B cell (primary cell): ENCODE data around the gene CUL5. TPM values are rescaled to one million over a fixed set of nuclear protein-coding genes. Genes with fewer than 3 reads are reported as not detected.

Experiments
- ATAC-seq: fragments of 200-7000 bp; cut with Tn5 transposase; one replicate; pipeline ENCODE4 v1.10.0; 2021; ENCODE audit warnings: low read depth, mild to moderate bottlenecking, moderate number of reproducible peaks, moderate library complexity
- CTCF ChIA-PET: fragments of 350-600 bp; sonication (Branson Sonifier 250); formaldehyde crosslinking; loops from one replicate; lab custom pipeline; 2021; ENCODE audit warnings: antibody characterized with exemption, inconsistent platforms; lab: Charles Lee
- POLR2A ChIA-PET: fragments of 350-600 bp; sonication (Branson Sonifier 250); formaldehyde crosslinking; loops from one replicate; lab custom pipeline; 2021; ENCODE audit warnings: antibody characterized with exemption; lab: Charles Lee
- DNase-seq: peaks from one replicate; pipeline ENCODE4 v3.0.0; 2013
- H2AFZ ChIP-seq: 2 replicates; pipeline ENCODE4 v1.6.1; 2012; ENCODE audit warnings: mild to moderate bottlenecking, low read depth, low read length; ENCODE audit not compliant: insufficient read depth, poor library complexity, severe bottlenecking
- H3K27ac ChIP-seq, 2 donors: 1 replicate in 1 of 2; 2 replicates in 1 of 2; pipeline ENCODE4 v1.5.1; 2012 to 2013; ENCODE audit warnings: low read length in 2 of 2, mild to moderate bottlenecking in 2 of 2, moderate library complexity in 1 of 2
- H3K27me3 ChIP-seq, 4 experiments: fragments of 200-600 bp in 1 of 4; sonication (generic) in 1 of 4; replicated peaks in 1 of 4; 1 replicate in 2 of 4; 2 replicates in 2 of 4; pipeline versions ENCODE4 v1.6.1 to v1.7.0; 2013 to 2016; ENCODE audit warnings: low read length in 3 of 4, mild to moderate bottlenecking in 2 of 4, mixed read lengths in 1 of 4, moderate library complexity in 1 of 4; ENCODE audit not compliant: insufficient read depth in 4 of 4, control insufficient read depth in 3 of 4; ENCODE audit errors: control extremely low read depth in 1 of 4
- H3K36me3 ChIP-seq, 2 experiments: replicated peaks in 1 of 2; 1 replicate in 1 of 2; 2 replicates in 1 of 2; pipeline versions ENCODE4 v1.6.1 to v1.7.1; 2013; ENCODE audit warnings: low read length in 1 of 2; ENCODE audit not compliant: insufficient read depth in 2 of 2, control insufficient read depth in 1 of 2; ENCODE audit errors: control extremely low read depth in 1 of 2, extremely low read depth in 1 of 2
- H3K4me1 ChIP-seq, 2 donors: fragments of 200-600 bp in 1 of 2; sonication (generic) in 1 of 2; 1 replicate in 1 of 2; 2 replicates in 1 of 2; pipeline versions ENCODE4 v1.5.1 to v1.6.1; 2013 to 2017; ENCODE audit warnings: low read length in 2 of 2; ENCODE audit not compliant: control insufficient read depth in 2 of 2, insufficient read depth in 2 of 2
- H3K4me2 ChIP-seq: replicated peaks from 2 replicates; pipeline ENCODE3; 2012; ENCODE audit warnings: mild to moderate bottlenecking, low read depth, low read length; ENCODE audit not compliant: poor library complexity, severe bottlenecking
- H3K4me3 ChIP-seq, 5 experiments: fragments of 200-600 bp in 1 of 5; sonication (generic) in 1 of 5; 1 replicate in 3 of 5; 2 replicates in 2 of 5; pipeline versions ENCODE4 v1.5.1 to v1.7.0; 2011 to 2016; ENCODE audit warnings: low read length in 4 of 5, mild to moderate bottlenecking in 4 of 5, low read depth in 2 of 5, control low read depth in 1 of 5, moderate library complexity in 1 of 5; ENCODE audit not compliant: insufficient read depth in 1 of 5; ENCODE audit errors: control extremely low read depth in 1 of 5, extremely low read depth in 1 of 5
- H3K79me2 ChIP-seq: fragments of 200-600 bp; sonication (generic); one replicate; pipeline ENCODE4 v1.6.0; 2016; ENCODE audit warnings: low read length; ENCODE audit not compliant: control insufficient read depth, insufficient read depth
- H3K9ac ChIP-seq: fragments of 200-600 bp; sonication (generic); 2 replicates; pipeline ENCODE4 v1.6.1; 2017; ENCODE audit warnings: mild to moderate bottlenecking, low read length, moderate library complexity
- H3K9me3 ChIP-seq, 3 donors: one replicate each; pipeline versions ENCODE4 v1.6.1 to v1.7.1; 2013; ENCODE audit warnings: low read length in 2 of 3; ENCODE audit not compliant: control insufficient read depth in 2 of 3, insufficient read depth in 1 of 3; ENCODE audit errors: control extremely low read depth in 1 of 3
- H4K20me1 ChIP-seq: 2 replicates; pipeline ENCODE4 v1.6.0; 2012; ENCODE audit warnings: mild to moderate bottlenecking, low read length; ENCODE audit not compliant: insufficient read depth, control insufficient read depth, poor library complexity, severe bottlenecking
- H3K27ac Mint-ChIP-seq: one replicate; pipeline ENCODE4 v1.8.0; 2021; ENCODE audit warnings: mixed read lengths
- H3K27me3 Mint-ChIP-seq: one replicate; pipeline ENCODE4 v1.8.0; 2021; ENCODE audit warnings: mixed read lengths
- H3K4me1 Mint-ChIP-seq: one replicate; pipeline ENCODE4 v1.8.0; 2021; ENCODE audit warnings: mixed read lengths
- H3K4me3 Mint-ChIP-seq: one replicate; pipeline ENCODE4 v1.8.0; 2021; ENCODE audit warnings: mixed read lengths
- H3K9me3 Mint-ChIP-seq: one replicate; pipeline ENCODE4 v1.8.0; 2022; ENCODE audit warnings: mixed read lengths; ENCODE audit not compliant: insufficient read depth
- CTCF ChIP-seq: fragments of 200-600 bp; IDR thresholded peaks from one replicate; pipeline ENCODE4 v1.8.0; 2022; ENCODE audit warnings: antibody characterized with exemption, mild to moderate bottlenecking
- EZH2 ChIP-seq: IDR thresholded peaks from 2 replicates; pipeline ENCODE4 v1.6.1; 2012; ENCODE audit warnings: borderline replicate concordance, low read depth, mild to moderate bottlenecking, moderate library complexity, low read length; ENCODE audit not compliant: insufficient read depth, poor library complexity, severe bottlenecking
- WGBS: methylation state at CpG from one replicate; pipeline ENCODE4 v1.1.5; 2013; ENCODE audit warnings: missing lambda C conversion rate; ENCODE audit not compliant: insufficient coverage; 5-methylcytosine and 5-hydroxymethylcytosine counted together
- intact Hi-C: fragments of 100-400 bp; cut with micrococcal nuclease; formaldehyde crosslinking; loops from one replicate; pipeline ENCODE4 v1.10.0; 2022
- polyA plus RNA-seq: library from polyadenylated mRNA; depleted of rRNA; stranded (reverse); fragments of >200 nt; gene quantifications from 2 replicates; pipeline ENCODE4 v1.2.3, GENCODE V29; 2012
- small RNA-seq: library from RNA; depleted of rRNA; stranded (forward); fragments of <200 nt; gene quantifications from one replicate; pipeline ENCODE3, GENCODE V24; 2012; ENCODE audit warnings: low replicate concordance, low read depth; ENCODE audit not compliant: insufficient read length
- total RNA-seq, 2 donors: library from RNA; stranded (reverse); fragments of 120-200 nt in 1 of 2; gene quantifications; 1 replicate in 1 of 2; 2 replicates in 1 of 2; pipeline versions ENCODE4 v1.2.3 to v1.2.4, GENCODE V29; 2013 to 2022

CUL5 gene
- total and polyA plus RNA-seq, 2 donors (not counting 1 experiment from before 2014, with no cell fraction given): 29.4 to 44.1 TPM

DNA sequence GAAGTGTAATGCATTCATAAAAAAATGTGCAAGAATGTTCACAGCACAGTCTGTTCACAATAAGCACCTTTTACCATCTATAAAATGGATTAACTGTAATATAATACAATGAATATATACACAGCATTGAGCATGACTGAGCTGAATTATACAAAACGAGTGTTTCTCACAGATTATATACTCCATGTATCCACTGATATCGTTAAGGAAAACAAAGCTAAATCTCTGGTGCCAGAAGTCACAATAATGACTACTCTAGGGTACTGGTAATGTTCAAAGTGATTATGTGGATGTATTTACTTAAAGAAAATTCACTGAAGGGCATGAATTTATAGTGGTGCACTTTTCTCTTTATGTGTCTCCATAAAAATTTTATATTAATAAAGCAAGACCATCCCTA is 145.9 kb downstream of the CUL5 start:
- Histone ChIP-seq H3K9me3 (no peaks in the 10 kb centered on the region), H3K9ac (no peak overlapping the region), H3K4me3 (no peak overlapping the region), H3K36me3 (peaks cover 16 to 52% of the 10 kb centered on the region in 2 experiments), H3K27me3 (no peaks in the 10 kb centered on the region), H3K27ac (no peak overlapping the region), H3K4me1 (no peaks in the 10 kb centered on the region), H3K79me2 (no peaks in the 10 kb centered on the region), H4K20me1 (no peaks in the 10 kb centered on the region), H2AFZ (no peak overlapping the region), H3K4me2 (no peak overlapping the region)
- Mint-ChIP-seq H3K9me3 (no peaks in the 10 kb centered on the region), H3K27me3 (no peaks in the 10 kb centered on the region), H3K4me1 (no peaks in the 10 kb centered on the region), H3K27ac (no peak overlapping the region), H3K4me3 (no peak overlapping the region)
- ATAC-seq: no peak
- no CpG with 5 or more reads among the region's 2 CpGs for WGBS
- ChIA-PET POLR2A (no interaction called here), CTCF (no interaction called here)
- intact Hi-C loops: no loop called here
- TF ChIP-seq CTCF: no peak
- no peak for TF ChIP-seq EZH2
- DNase-seq: no peak

Small RNA genes within 50 kb of the gene (small RNA-seq; reads per million reads assigned to genes)
- gene RF00019: not detected

Other genes starting within 250 kb of the CUL5 start
- 9.4 and 10.9 TPM in 2 replicates for gene SLC35F2, start 150.1 kb upstream of the CUL5 start, total RNA-seq
- 10.9 and 13.4 TPM in 2 replicates for gene SLC35F2, start 150.1 kb upstream of the CUL5 start, polyA plus RNA-seq
- gene RAB39A, start 80.5 kb upstream of the CUL5 start, total RNA-seq: 2.4 TPM in 2 replicates
- 0.65 and 1.3 TPM in 2 replicates for gene RAB39A, start 80.5 kb upstream of the CUL5 start, polyA plus RNA-seq
- gene ACAT1, start 112.7 kb downstream of the CUL5 start, total RNA-seq: 31.1 and 32.9 TPM in 2 replicates
- 7.5 and 10.4 TPM in 2 replicates for gene ACAT1, start 112.7 kb downstream of the CUL5 start, polyA plus RNA-seq
- 51.7 and 52.7 TPM in 2 replicates for gene NPAT, start 213.7 kb downstream of the CUL5 start, total RNA-seq
- 8.8 and 10.3 TPM in 2 replicates for gene NPAT, start 213.7 kb downstream of the CUL5 start, polyA plus RNA-seq
- 446 and 471 TPM in 2 replicates for gene ATM, start 214.2 kb downstream of the CUL5 start, total RNA-seq
- gene ATM, start 214.2 kb downstream of the CUL5 start, polyA plus RNA-seq: 93.8 and 111 TPM in 2 replicates